DMS53 (cell line): ENCODE results near the gene C1orf210.

ENCODE experiments used
- DNase-seq: peaks from one replicate; lab custom pipeline; 2025; lab: John Stamatoyannopoulos, UW

The C1orf210 gene

GRCh38 chr1:43312212-43312623 lies 26.8 kb upstream of the C1orf210 start:
- DNase-seq, result no peak

GRCh38 chr1:43311521-43311920 lies 26.1 kb upstream of the C1orf210 start:
- DNase-seq, result no peak

- DNase-seq, result no peak
These were observed 24.1 kb upstream of the C1orf210 start for GRCh38 chr1:43309405-43310025.

DNA sequence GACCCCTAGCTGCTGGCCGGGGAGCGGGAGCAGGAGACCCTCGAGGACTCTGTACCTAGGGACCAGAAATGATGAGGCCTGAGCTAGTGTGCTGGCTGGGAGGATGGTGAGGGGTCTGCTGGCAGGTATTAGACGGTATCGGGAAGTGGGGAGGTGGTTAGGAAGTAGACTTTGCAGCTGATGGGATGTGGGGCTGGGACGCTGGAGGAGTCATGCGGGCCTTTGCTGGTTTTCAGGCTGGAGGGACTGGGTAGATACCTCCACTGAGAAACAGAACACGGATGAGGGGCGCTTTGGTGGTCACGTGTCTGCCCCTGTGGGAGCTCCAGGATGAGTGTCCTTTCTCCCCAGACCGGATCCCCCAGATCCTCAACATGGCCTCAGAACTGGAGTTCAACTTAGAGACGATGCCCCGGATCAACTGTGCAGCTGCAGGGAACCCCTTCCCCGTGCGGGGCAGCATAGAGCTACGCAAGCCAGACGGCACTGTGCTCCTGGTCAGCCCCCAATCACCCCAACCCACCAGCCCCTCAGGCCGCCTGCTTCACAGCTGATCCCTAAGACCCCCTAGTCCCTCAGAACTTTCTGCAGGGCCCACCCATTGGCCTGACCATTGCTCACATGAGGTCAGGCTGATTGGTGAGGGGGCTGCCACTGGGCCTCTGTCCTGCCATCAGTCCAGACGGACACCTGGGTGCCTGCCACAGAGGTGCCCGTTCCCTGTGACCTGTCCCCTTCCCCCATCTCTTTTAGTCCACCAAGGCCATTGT lies 23.4 kb upstream of the C1orf210 start:
- DNase-seq, result no peak

GRCh38 chr1:43307458-43308158 lies 22.2 kb upstream of the C1orf210 start:
- DNase-seq, result no peak

DNA sequence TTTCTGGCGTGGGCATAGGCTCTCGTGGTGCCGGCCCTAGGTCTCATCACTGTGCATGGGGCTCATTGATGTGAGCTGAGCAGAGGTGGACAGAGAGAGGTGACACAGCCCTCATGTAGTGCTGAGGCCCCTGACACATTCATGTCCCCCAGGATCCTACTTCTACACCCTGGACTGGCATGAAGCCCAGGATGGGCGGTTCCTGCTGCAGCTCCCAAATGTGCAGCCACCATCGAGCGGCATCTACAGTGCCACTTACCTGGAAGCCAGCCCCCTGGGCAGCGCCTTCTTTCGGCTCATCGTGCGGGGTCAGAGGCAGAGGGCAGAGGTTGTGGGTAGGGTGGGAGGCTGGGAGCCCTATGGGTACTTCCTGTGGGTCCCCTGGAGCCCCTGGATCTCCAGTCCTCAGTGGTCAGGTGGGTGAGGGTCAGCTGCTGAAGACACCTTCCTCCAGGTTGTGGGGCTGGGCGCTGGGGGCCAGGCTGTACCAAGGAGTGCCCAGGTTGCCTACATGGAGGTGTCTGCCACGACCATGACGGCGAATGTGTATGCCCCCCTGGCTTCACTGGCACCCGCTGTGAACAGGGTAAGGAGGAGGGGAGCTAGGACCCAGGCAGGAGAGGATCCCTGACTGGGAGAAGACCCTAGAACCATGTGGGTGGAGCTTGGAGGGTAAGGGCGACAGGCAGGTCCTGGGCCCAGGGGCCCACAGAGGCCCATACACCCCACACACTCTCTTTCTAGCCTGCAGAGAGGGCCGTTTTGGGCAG lies 21.5 kb upstream of the C1orf210 start:
- DNase-seq, result no peak

DNA sequence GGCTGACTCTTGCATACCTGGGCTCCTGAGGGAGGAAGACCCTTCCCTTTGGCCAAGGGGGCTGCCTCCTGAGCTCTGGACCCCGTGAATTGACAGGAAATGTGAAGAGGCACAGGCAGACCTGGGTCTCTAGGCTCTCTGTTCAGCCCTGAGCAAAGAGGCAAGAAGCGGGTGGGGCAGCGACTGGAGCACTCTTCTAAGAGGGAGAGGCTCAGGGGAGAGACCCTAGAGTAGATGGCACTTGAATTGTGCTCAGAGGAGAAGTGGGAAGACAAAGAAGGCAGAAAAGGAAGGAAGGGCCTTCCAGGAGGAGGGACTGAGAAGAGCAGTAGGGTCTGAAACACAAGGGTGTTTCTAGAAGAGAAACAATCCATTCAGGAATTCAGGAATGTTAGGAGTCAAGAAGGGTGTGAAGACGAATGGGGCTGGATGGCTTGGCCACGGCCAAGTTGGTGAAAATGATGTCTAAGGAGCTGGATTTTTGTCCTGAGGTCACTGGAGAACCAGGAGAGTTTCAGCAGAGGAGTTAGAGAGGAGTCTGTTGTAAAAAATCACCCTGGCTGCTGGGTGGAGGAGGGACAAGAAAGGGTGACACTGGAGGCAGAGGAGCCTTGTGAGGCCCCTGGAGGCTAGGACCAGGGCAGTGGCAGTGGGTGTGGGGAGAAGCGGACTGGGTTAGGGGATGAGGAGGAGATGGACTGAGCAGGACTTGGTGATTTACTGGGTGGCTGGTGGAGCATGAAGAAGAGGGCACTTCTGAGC lies 20.7 kb upstream of the C1orf210 start:
- DNase-seq, result no peak

DNA sequence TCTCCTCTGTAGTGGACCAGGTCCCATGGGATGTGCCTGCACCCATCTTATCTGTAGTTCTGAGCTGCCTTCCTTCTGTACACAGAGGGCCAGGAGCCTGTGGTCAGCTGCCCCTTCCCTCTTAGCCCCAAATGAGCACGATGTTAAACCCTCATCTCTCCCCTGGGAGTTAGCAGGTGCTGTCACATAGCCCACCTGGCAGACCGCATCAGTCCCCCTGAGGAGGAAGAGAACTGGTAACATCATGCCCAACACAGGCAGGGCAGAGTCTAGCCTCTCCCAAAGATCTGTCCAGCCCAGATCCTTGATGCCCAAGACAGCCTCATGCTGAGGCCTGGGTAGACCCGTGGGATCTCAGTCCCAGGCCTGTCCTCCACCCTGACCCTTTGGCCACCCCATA lies 20.1 kb upstream of the C1orf210 start:
- DNase-seq, result no peak

DNA sequence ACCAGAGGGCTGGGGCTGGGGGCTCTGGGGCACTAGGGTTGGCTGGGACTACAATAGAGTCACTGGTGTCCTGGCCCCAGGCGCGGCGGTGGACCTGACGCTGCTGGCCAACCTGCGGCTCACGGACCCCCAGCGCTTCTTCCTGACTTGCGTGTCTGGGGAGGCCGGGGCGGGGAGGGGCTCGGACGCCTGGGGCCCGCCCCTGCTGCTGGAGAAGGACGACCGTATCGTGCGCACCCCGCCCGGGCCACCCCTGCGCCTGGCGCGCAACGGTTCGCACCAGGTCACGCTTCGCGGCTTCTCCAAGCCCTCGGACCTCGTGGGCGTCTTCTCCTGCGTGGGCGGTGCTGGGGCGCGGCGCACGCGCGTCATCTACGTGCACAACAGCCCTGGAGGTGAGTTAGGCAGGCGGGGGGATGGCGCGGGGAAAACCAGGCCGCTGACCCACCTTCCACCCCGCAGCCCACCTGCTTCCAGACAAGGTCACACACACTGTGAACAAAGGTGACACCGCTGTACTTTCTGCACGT lies 19.5 kb upstream of the C1orf210 start:
- DNase-seq, result no peak

- no peak for DNase-seq
These were observed 18.9 kb upstream of the C1orf210 start for GRCh38 chr1:43304314-43304681.

DNA sequence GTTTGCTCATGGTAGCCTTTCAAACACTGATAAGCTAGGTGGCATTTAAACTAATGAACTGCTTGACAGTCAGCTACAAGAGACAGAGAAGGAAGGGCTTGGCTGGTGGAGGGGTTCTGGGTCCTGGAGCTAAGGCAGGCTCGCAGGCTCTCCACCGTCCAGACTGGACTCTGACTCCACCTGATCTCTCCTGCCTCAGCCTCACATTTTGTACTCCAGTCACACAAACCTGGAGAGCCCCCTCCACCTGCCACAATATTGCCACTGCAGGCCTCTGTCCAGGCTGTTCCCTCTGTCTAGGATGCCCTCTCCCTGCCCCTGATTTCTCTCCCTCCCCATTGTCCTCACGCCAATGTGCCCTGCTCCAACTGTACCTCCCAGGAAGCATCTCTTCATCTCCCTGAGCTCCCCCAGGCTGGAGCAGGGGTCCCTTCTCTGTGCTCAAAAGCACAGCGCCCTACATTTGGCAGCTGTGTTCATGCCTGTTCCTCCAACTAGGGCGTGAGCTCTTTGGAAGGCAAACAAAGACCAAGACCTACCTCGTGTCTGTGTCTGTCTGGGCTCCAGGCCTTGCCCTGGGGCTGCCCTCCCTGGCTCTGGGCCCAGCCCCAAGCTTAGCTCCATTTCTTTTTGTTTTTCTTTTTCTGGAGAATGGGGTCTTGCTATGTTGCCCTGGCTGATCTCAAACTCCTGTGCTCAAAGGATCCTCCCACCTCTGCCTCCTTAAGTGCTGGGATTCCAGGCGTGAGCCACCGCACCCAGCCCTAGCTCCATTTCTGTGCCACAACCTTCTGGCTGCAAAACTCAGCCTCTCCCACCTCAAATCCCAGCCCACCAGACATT lies 18.3 kb upstream of the C1orf210 start:
- DNase-seq, result no peak

DNA sequence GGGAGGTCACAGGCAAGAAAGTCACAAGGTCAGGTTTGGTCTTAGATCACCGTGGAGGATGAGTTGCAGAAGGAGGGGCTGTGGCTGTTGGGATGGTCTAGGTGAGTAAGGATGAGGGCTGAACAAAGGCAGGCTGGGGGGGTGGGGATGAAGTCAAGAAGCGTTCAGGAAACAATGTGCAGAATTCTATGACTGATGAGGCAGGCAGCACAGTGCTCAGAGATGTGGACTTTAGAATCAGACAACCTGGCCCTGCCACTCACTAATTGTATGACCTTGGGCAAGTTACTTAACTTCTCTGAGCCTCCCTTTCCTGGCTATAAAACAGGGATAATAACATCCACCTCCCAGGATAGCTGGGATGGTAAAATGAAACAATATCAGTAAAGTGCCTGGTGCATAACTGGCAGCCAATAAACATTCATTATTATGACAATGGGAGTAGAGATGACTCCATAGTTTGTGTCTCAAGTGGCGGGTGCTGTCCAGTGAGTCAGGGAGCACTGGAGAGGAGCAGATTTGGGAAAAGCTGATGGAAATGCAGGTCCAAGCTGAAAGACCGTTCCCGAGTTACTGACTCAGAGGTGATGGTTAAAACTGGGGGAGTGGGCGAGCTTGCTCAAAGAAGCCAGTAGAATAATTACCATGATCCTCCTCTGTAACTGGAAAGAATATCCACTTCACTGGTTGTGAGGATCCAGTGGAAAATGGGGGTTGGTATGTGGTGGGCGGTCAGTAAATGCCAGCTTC lies 17.5 kb upstream of the C1orf210 start:
- DNase-seq, result no peak

DNA sequence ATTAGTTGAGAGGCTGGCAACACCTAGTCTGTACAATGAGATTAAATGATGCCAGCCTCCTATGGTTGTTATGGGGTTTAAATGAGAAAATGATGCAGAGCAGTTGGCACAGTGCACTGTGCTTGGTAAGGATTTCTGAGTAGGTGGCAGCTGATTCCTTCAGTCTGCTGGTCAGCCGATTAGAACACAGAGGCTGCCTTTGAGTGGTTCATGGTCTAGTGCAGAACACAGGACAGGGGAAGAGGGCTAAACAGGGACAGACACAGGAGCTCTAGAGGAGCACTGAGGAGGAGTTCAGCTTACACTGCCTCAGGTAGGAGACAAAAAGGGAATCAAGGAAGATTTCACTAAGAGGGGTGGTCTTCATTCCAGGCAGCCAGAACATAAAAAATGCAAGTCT lies 16.8 kb upstream of the C1orf210 start:
- DNase-seq, result no peak

DNA sequence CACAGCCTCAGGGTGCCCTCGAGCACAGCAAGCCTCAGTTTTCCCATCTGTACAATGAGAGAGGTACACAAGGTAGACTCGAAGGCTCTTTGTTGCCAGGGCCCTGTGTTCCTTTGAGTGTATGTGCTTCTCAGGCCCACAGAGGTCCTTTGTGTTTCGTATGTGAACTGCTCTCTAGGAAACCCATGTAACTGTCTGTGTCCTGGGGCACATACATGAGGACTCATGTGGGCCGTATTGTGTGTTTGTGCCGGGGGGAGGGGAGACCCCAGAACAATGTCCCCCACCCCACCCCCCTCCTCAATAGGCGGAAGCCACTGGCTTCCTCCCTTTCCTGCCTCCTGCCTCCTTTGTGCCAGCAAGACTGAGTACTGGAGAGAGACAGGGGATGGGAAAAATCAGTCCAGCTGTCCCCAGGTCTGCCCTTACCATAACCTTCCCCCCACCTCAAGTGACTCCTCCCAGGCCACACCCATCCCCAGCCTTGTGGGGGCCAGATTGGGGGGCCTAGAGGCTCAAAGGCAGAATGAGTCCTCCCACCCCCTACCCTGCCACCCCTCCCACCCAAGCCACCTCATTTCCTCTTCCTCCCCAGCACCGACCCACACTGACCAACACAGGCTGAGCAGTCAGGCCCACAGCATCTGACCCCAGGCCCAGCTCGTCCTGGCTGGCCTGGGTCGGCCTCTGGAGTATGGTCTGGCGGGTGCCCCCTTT lies 15.2 kb upstream of the C1orf210 start, which contains the start of gene TIE1:
Gene TIE1 (plus strand): TSS at position 605 of the 717 bp plus-strand sequence. CDS start 90 bp downstream, at position 695.
- DNase-seq, result no peak

DNA sequence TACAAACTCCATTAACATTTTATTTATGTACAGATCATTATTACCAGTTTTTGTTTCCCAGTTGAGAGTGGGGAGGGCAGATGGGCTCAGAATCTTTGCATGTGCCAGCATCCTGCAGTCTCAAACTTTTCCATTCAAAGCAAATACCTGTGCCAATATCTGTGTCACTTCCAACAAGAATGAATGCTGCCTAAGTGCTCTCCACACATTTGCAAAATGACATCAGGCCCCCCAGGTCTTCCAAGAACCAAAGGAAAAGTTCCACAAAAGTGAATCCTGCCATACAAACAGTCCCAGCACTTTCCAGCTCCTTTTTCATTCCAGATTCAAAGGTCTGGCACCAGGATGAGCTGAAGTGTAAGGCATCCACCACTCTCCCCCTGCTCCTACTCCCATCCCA lies 13.7 kb upstream of the C1orf210 start:
- DNase-seq, result no peak

GRCh38 chr1:43298055-43298454 lies 12.7 kb upstream of the C1orf210 start:
- no peak for DNase-seq

DNA sequence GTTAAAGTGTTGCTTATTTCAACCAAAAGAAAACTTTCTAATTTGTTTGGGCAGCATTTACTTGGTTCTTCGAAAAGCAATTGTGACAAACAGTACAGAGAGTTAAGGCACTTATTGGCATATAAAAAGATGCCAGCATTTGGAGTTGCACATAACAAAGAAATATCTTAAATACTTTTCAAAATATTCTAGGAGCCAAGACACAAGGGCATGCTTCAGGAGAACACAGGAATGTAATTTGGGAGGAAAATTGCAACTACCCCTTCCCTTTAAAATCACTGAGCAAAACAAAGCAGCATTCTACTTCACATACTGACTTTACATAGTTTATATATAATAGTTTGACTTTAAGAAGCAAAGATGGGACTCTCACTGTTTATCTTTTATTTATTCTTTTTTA lies 10.8 kb upstream of the C1orf210 start:
- no peak for DNase-seq

- no peak for DNase-seq
These were observed 9.4 kb upstream of the C1orf210 start for GRCh38 chr1:43294761-43295160.
